ENCODE data around the gene FMC1. TPM values are rescaled to one million over a fixed set of nuclear protein-coding genes. Genes with fewer than 3 reads are reported as not detected.

Gene FMC1
- total and polyA plus RNA-seq, 7 donors: 16.6 to 43.5 (median 27.1) TPM

GRCh38 chr7:139393621-139394211, 52.6 kb downstream of the FMC1 start:
- DNase-seq: no peak
- H3K36me3 ChIP-seq: peaks cover 0 to 57% (median 0%) of the 10 kb centered on the region in 4 donors
- H3K27ac ChIP-seq: no peak overlapping the region
- no peaks in the 10 kb centered on the region for H3K9me3 ChIP-seq
- H3K4me1 ChIP-seq: peaks cover 0 to 24% (median 10%) of the 10 kb centered on the region in 4 donors
- WGBS, 2 donors: 87 to 99% methylated on average over 1 of the region's 1 CpG
- intact Hi-C loops (cut with DNase I): no loop called here
- no peak for TF ChIP-seq POLR2A (IDR thresholded peaks at IDR 0.05)
- TF ChIP-seq EP300 (IDR thresholded peaks at IDR 0.05): no peak
- no peak for TF ChIP-seq POLR2AphosphoS5 (IDR thresholded peaks at IDR 0.05)
- TF ChIP-seq CTCF (IDR thresholded peaks at IDR 0.05): no peak
- no peaks in the 10 kb centered on the region for H3K27me3 ChIP-seq
- no peak overlapping the region for H3K4me3 ChIP-seq

GRCh38 chr7:139394540-139394939, 53.4 kb downstream of the FMC1 start:
- Histone ChIP-seq H3K9me3 (no peaks in the 10 kb centered on the region), H3K27ac (no peak overlapping the region), H3K4me1 (peaks cover 0 to 22% (median 10%) of the 10 kb centered on the region in 4 donors), H3K36me3 (peaks cover 0 to 56% (median 0%) of the 10 kb centered on the region in 4 donors), H3K27me3 (no peaks in the 10 kb centered on the region), H3K4me3 (no peak overlapping the region)
- no peak for DNase-seq
- WGBS, 2 donors: 75 to 91% methylated on average over 3 of the region's 3 CpGs
- TF ChIP-seq EP300 (IDR thresholded peaks at IDR 0.05): no peak
- TF ChIP-seq CTCF (IDR thresholded peaks at IDR 0.05): no peak
- no peak for TF ChIP-seq POLR2AphosphoS5 (IDR thresholded peaks at IDR 0.05)
- TF ChIP-seq POLR2A (IDR thresholded peaks at IDR 0.05): no peak
- intact Hi-C loops (cut with DNase I): no loop called here

Small RNA genes within 50 kb of the gene (small RNA-seq; reads per million reads assigned to genes)
- gene RNU6-206P: 0 reads per million in 3 donors

Other genes with a start within 250 kb of the FMC1 start
- 10 to 100 TPM; 23.4 to 29.1 (median 26.1) TPM for gene ZC3HAV1, start 231.6 kb upstream of the FMC1 start, total RNA-seq
- 10 to 100 TPM in 2 of 3 donors, 1 to 10 TPM in 1; 4.2 to 20.5 (median 10.6) TPM for gene ZC3HAV1, start 231.6 kb upstream of the FMC1 start, polyA plus RNA-seq
- gene UBN2, start 110.1 kb upstream of the FMC1 start, total RNA-seq: 10 to 100 TPM; 13.2 to 22.7 (median 14.2) TPM
- 1 to 10 TPM in 2 of 3 donors, under 1 TPM in 1; 0.92 to 3.2 (median 1.2) TPM for gene UBN2, start 110.1 kb upstream of the FMC1 start, polyA plus RNA-seq
- gene LUC7L2, start 18.6 kb downstream of the FMC1 start, total RNA-seq: 10 to 100 TPM; 67.1 to 79.1 (median 74.5) TPM
- gene LUC7L2, start 18.6 kb downstream of the FMC1 start, polyA plus RNA-seq: 10 to 100 TPM; 23.8 to 44.9 (median 24.6) TPM
- gene KLRG2, start 142.3 kb downstream of the FMC1 start, total RNA-seq: under 1 TPM in 1 of 4 donors, not detected in 3; 0.28 TPM
- under 1 TPM in 1 of 3 donors, not detected in 2; 0.04 TPM for gene KLRG2, start 142.3 kb downstream of the FMC1 start, polyA plus RNA-seq
- 1 to 10 TPM in 1 of 4 donors, not detected in 3; 10.0 TPM for gene CLEC2L, start 182.3 kb downstream of the FMC1 start, total RNA-seq
- under 1 TPM in 1 of 3 donors, not detected in 2; 0.38 TPM for gene CLEC2L, start 182.3 kb downstream of the FMC1 start, polyA plus RNA-seq